Mesenchymal stem cell (in vitro differentiated cells and primary cell): Measurements from ENCODE around the gene FOXP1. TPM values are rescaled to one million over a fixed set of nuclear protein-coding genes. Genes with fewer than 3 reads are reported as not detected.

Experiments used
- DNase-seq: peaks from one replicate; pipeline ENCODE4 v3.0.0-alpha.2; 2013
- H2AFZ ChIP-seq: one replicate; pipeline ENCODE4 v1.6.1; 2013; ENCODE audit warnings: low read depth, mild to moderate bottlenecking, control low read depth, inconsistent platforms, low read length, moderate library complexity
- H2AK5ac ChIP-seq: 2 replicates; pipeline ENCODE4 v1.6.1; 2013; ENCODE audit warnings: low read length, moderate library complexity, mild to moderate bottlenecking, inconsistent platforms; ENCODE audit not compliant: severe bottlenecking
- H2BK120ac ChIP-seq: one replicate; pipeline ENCODE4 v1.6.1; 2013; ENCODE audit warnings: low read depth, mild to moderate bottlenecking, inconsistent platforms, low read length, moderate library complexity
- H2BK12ac ChIP-seq, 2 experiments: one replicate each; pipeline ENCODE4 v1.6.1; 2013; ENCODE audit warnings: inconsistent platforms in 2 of 2, low read length in 2 of 2, mild to moderate bottlenecking in 2 of 2, moderate library complexity in 2 of 2, control low read depth in 1 of 2
- H2BK15ac ChIP-seq: one replicate; pipeline ENCODE4 v1.6.1; 2013; ENCODE audit warnings: mild to moderate bottlenecking, low read depth, inconsistent platforms; ENCODE audit not compliant: poor library complexity, severe bottlenecking
- H2BK5ac ChIP-seq: 2 replicates; pipeline ENCODE4 v1.6.1; 2013; ENCODE audit warnings: low read depth, mild to moderate bottlenecking, low read length, control low read depth, inconsistent platforms; ENCODE audit not compliant: poor library complexity, severe bottlenecking
- H3K14ac ChIP-seq, 2 experiments: one replicate each; pipeline ENCODE4 v1.6.1; 2013; ENCODE audit warnings: inconsistent platforms in 2 of 2, low read length in 2 of 2, control low read depth in 1 of 2, mild to moderate bottlenecking in 1 of 2, moderate library complexity in 1 of 2
- H3K18ac ChIP-seq, 2 experiments: one replicate each; pipeline ENCODE4 v1.6.1; 2013; ENCODE audit warnings: inconsistent platforms in 2 of 2, low read length in 2 of 2, control low read depth in 1 of 2, low read depth in 1 of 2, mild to moderate bottlenecking in 1 of 2
- H3K23ac ChIP-seq, 2 experiments: one replicate each; pipeline ENCODE4 v1.6.1; 2013; ENCODE audit warnings: inconsistent platforms in 2 of 2, low read length in 2 of 2, mild to moderate bottlenecking in 2 of 2, moderate library complexity in 2 of 2, control low read depth in 1 of 2
- H3K27ac ChIP-seq: 2 replicates; pipeline ENCODE4 v1.5.1; 2013; ENCODE audit warnings: mild to moderate bottlenecking, moderate library complexity, low read length, control low read depth, inconsistent platforms; ENCODE audit not compliant: poor library complexity, severe bottlenecking
- H3K27me3 ChIP-seq, 2 experiments: 2 replicates each; pipeline versions ENCODE4 v1.6.1 to v1.7.0; 2013; ENCODE audit warnings: low read length in 2 of 2, mild to moderate bottlenecking in 2 of 2, moderate library complexity in 2 of 2, control low read depth in 1 of 2, inconsistent platforms in 1 of 2; ENCODE audit not compliant: control insufficient read depth in 1 of 2, insufficient read depth in 1 of 2
- H3K36me3 ChIP-seq, 2 experiments: 2 replicates each; pipeline versions ENCODE4 v1.6.1 to v1.7.0; 2013; ENCODE audit warnings: low read length in 2 of 2, control low read depth in 1 of 2, inconsistent platforms in 1 of 2, low read depth in 1 of 2, mild to moderate bottlenecking in 1 of 2; ENCODE audit not compliant: insufficient read depth in 2 of 2, control insufficient read depth in 1 of 2
- H3K4ac ChIP-seq, 2 experiments: one replicate each; pipeline ENCODE4 v1.6.1; 2013; ENCODE audit warnings: inconsistent platforms in 2 of 2, low read length in 2 of 2, mild to moderate bottlenecking in 2 of 2, moderate library complexity in 2 of 2, control low read depth in 1 of 2, low read depth in 1 of 2
- H3K4me1 ChIP-seq: 2 replicates; pipeline ENCODE4 v1.6.1; 2013; ENCODE audit warnings: low read depth, low read length, control low read depth; ENCODE audit not compliant: control insufficient read depth, insufficient read depth
- H3K4me2 ChIP-seq: 2 replicates; pipeline ENCODE4 v1.6.1; 2013; ENCODE audit warnings: low read length, mild to moderate bottlenecking, inconsistent platforms; ENCODE audit not compliant: poor library complexity, severe bottlenecking
- H3K4me3 ChIP-seq, 2 experiments: 2 replicates each; pipeline versions ENCODE4 v1.5.1 to v1.7.0; 2013; ENCODE audit warnings: low read length in 2 of 2, mild to moderate bottlenecking in 2 of 2, control low read depth in 1 of 2, low read depth in 1 of 2; ENCODE audit not compliant: insufficient read depth in 1 of 2
- H3K79me1 ChIP-seq: replicated peaks from 2 replicates; pipeline ENCODE4 v1.6.1; 2013; ENCODE audit warnings: mild to moderate bottlenecking, control low read depth, low read length, inconsistent platforms; ENCODE audit not compliant: poor library complexity, severe bottlenecking
- H3K9ac ChIP-seq: 2 replicates; pipeline ENCODE4 v1.7.0; 2013; ENCODE audit warnings: mild to moderate bottlenecking, low read length, moderate library complexity
- H3K9me3 ChIP-seq: 2 replicates; pipeline ENCODE4 v1.7.0; 2013; ENCODE audit warnings: mild to moderate bottlenecking, low read length; ENCODE audit not compliant: control insufficient read depth
- H4K8ac ChIP-seq: one replicate; pipeline ENCODE4 v1.6.1; 2013; ENCODE audit warnings: inconsistent platforms, mild to moderate bottlenecking, low read length, moderate library complexity
- H4K91ac ChIP-seq: one replicate; pipeline ENCODE4 v1.6.1; 2013; ENCODE audit warnings: mild to moderate bottlenecking, low read length, inconsistent platforms
- WGBS: methylation state at CpG from one replicate; pipeline ENCODE4 v1.1.7; 2013; ENCODE audit warnings: mixed read lengths; 5-methylcytosine and 5-hydroxymethylcytosine counted together
- small RNA-seq: library from polyadenylated mRNA; stranded (forward); fragments of <200 nt; extraction: miRNeasy Mini kit (QIAGEN cat#:217004); gene quantifications from one replicate; pipeline ENCODE3, GENCODE V24; 2013; ENCODE audit warnings: low read depth

Gene FOXP1

GRCh38 chr3:70905491-70905890 lies 678.0 kb downstream of the FOXP1 start:
- no peaks in the 10 kb centered on the region for H3K4me1 ChIP-seq
- H4K8ac ChIP-seq = no peak overlapping the region
- H3K23ac ChIP-seq = no peak overlapping the region
- no peak overlapping the region for H2BK120ac ChIP-seq
- H2BK12ac ChIP-seq = no peak overlapping the region
- no peak overlapping the region for H3K4me3 ChIP-seq
- H3K36me3 ChIP-seq = no peaks in the 10 kb centered on the region
- H3K79me1 ChIP-seq = no peaks in the 10 kb centered on the region
- H3K18ac ChIP-seq = no peak overlapping the region
- no peak overlapping the region for H2BK5ac ChIP-seq
- no peak overlapping the region for H2AK5ac ChIP-seq
- no peak overlapping the region for H3K4ac ChIP-seq
- no peak overlapping the region for H3K9ac ChIP-seq
- H2BK15ac ChIP-seq = no peak overlapping the region
- DNase-seq = no peak
- no peak overlapping the region for H3K4me2 ChIP-seq
- H3K14ac ChIP-seq = no peak overlapping the region
- H3K9me3 ChIP-seq = peaks cover under 1% of the 10 kb centered on the region
- no peak overlapping the region for H2AFZ ChIP-seq
- no peak overlapping the region for H4K91ac ChIP-seq
- 90% methylated on average over 11 of the region's 11 CpGs for WGBS
- no peaks in the 10 kb centered on the region for H3K27me3 ChIP-seq
- H3K27ac ChIP-seq = no peak overlapping the region

Small RNAs within 50 kb of the gene (small RNA-seq; reads per million reads assigned to genes)
- not detected for gene MIR1284
